MG63 (cell line): Measurements from ENCODE around the gene FURIN. TPM values are rescaled to one million over a fixed set of nuclear protein-coding genes. Genes with fewer than 3 reads are reported as not detected.
A peak's percentile ranks its signal among the peaks of the same experiment; 100 is the strongest.
"Not testable (repeated sequence)": the region's sequence is repeated elsewhere in the genome, so short reads cannot be mapped to it uniquely, and the experiment has no call there.

Source experiments
- DNase-seq: peaks from one replicate; pipeline ENCODE4 v3.0.0-alpha.2; 2020
- H3K27me3 ChIP-seq: fragments of 250-450 bp; sonication (Bioruptor Pico); 2 replicates; pipeline ENCODE4 v1.5.1; 2020; ENCODE audit warnings: mild to moderate bottlenecking, moderate library complexity
- H3K36me3 ChIP-seq: fragments of 250-450 bp; sonication (Bioruptor Pico); 2 replicates; pipeline ENCODE4 v1.5.1; 2020; ENCODE audit warnings: mild to moderate bottlenecking, moderate library complexity
- H3K4me3 ChIP-seq: fragments of 250-450 bp; sonication (Bioruptor Pico); 2 replicates; pipeline ENCODE4 v1.5.1; 2020; ENCODE audit warnings: mild to moderate bottlenecking, moderate library complexity
- H3K9me3 ChIP-seq: fragments of 250-450 bp; sonication (Bioruptor Pico); 2 replicates; pipeline ENCODE4 v1.5.1; 2020; ENCODE audit warnings: mild to moderate bottlenecking, moderate library complexity
- total RNA-seq: library from RNA; depleted of rRNA; stranded (reverse); fragments of >200 nt; shearing (Covaris generic); gene quantifications from 2 replicates; pipeline ENCODE4 v1.2.3, GENCODE V29; 2014; ENCODE audit warnings: low replicate concordance

FURIN gene
- total RNA-seq, 1 experiment from 2014 or later, result 19.3 TPM

DNA sequence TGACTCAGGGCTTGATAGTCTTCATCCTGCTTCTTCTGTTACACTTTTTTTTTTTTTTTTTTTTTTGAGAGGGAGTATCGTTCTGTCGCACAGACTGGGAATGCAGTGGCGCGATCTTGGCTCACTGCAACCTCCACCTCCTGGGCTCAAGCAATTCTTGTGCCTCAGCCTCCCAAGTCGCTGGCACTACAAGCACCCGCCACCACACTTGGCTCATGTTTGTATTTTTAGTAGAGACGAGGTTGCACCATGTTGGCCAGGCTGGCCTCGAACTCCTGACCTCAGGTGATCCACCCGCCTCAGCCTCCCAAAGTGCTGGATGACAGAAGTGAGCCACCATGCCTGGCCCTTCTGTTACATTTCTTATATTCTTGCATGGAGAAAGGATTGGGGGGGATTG is 6.6 kb downstream of the FURIN start:
- peaks cover 15% of the 10 kb centered on the region for H3K36me3 ChIP-seq
- H3K27me3 ChIP-seq, DNase-seq, H3K9me3 ChIP-seq, H3K4me3 ChIP-seq: not testable (repeated sequence)

DNA sequence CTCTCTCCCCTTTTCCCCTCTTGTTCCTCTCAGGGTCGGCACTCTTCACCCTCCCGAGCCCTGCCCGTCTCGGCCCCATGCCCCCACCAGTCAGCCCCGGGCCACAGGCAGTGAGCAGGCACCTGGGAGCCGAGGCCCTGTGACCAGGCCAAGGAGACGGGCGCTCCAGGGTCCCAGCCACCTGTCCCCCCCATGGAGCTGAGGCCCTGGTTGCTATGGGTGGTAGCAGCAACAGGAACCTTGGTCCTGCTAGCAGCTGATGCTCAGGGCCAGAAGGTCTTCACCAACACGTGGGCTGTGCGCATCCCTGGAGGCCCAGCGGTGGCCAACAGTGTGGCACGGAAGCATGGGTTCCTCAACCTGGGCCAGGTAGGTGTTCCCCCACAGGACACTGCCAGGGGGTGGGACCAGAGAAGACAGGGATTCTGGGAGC is 7.2 kb downstream of the FURIN start:
- Histone ChIP-seq H3K4me3 (no peak overlapping the region), H3K36me3 (peaks cover 17% of the 10 kb centered on the region), H3K27me3 (no peaks in the 10 kb centered on the region), H3K9me3 (no peaks in the 10 kb centered on the region)
- no peak for DNase-seq

DNA sequence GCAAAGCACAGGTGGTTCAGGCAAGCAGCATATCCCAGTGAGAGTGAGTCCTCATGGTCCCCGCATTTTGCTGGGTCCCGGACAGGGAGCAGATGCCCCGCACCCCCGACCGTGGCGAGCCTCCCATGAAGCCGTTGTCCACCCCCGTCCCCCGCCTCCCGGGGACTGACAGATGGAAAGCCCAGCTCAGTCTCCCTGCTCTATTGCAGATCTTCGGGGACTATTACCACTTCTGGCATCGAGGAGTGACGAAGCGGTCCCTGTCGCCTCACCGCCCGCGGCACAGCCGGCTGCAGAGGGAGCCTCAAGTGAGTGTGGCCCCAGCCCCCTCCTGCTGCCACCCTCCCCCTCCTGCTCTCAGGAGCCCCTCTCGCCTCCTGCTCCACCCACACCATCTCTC is 7.7 kb downstream of the FURIN start:
- H3K36me3 ChIP-seq, result peaks cover 17% of the 10 kb centered on the region
- no peaks in the 10 kb centered on the region for H3K9me3 ChIP-seq
- no peak for DNase-seq
- H3K4me3 ChIP-seq, result no peak overlapping the region
- H3K27me3 ChIP-seq, result no peaks in the 10 kb centered on the region

DNA sequence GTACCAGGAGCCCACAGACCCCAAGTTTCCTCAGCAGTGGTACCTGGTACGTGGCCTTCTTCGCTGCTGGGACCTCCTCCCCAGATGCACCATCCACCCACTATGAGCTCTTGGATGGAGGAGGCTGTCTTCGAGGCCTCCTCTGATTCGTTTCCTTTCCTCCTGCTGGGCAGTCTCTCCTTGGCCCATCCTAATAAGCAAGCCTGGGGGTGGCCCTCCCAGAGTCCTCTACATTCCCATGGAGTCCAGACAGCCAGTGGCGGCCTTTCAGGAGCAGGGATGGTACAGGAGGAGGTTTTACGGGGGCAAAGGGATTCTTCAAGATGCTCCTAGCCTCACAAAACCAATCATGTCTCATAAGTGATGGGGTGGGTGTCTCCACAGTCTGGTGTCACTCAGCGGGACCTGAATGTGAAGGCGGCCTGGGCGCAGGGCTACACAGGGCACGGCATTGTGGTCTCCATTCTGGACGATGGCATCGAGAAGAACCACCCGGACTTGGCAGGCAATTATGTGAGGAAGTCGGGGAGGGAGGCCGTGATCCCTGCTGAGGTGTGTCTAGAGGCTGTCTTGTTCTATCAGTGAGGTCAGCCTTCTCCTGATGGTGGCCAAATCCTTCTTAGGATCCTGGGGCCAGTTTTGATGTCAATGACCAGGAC is 8.3 kb downstream of the FURIN start:
- Histone ChIP-seq H3K27me3 (no peaks in the 10 kb centered on the region), H3K36me3 (peaks cover 17% of the 10 kb centered on the region), H3K9me3 (no peaks in the 10 kb centered on the region), H3K4me3 (no peak overlapping the region)
- DNase-seq, result no peak

DNA sequence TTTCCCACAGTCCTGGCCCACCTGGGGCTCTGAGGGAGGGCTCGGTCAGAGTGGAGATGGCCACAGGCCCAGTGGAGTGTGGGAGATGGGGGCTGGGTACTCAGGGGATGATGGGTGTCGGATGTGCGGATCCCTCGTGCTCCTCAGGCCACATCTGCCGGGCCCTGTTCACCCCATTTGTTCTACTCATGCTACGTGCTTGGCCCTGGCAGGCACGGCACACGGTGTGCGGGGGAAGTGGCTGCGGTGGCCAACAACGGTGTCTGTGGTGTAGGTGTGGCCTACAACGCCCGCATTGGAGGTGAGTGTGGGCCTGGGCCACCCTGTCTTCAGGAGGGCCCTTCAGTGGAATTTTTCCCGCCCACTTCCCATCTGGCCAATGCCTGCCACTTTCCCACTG is 8.9 kb downstream of the FURIN start:
- DNase-seq, result no peak
- Histone ChIP-seq H3K36me3 (peaks cover 17% of the 10 kb centered on the region), H3K4me3 (no peak overlapping the region)

DNA sequence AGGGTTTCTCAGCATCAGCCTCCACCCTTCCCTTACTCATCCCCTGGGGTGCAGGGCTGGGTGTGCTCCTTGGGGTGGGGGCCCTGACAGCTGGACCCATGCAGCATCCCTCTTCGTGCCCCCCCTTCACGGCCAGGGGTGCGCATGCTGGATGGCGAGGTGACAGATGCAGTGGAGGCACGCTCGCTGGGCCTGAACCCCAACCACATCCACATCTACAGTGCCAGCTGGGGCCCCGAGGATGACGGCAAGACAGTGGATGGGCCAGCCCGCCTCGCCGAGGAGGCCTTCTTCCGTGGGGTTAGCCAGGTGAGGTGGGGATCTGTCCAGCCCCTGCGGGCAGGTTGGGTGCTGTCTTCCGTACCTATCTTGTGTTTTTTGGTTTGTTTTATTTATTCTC is 9.6 kb downstream of the FURIN start:
- Histone ChIP-seq H3K4me3 (no peak overlapping the region), H3K27me3 (no peaks in the 10 kb centered on the region), H3K9me3 (no peaks in the 10 kb centered on the region), H3K36me3 (peaks cover 14% of the 10 kb centered on the region)
- DNase-seq, result no peak

More for the DNA sequence above, 8.9 kb downstream of the FURIN start:
- no peaks in the 10 kb centered on the region for H3K27me3 ChIP-seq
- H3K9me3 ChIP-seq, result no peaks in the 10 kb centered on the region

DNA sequence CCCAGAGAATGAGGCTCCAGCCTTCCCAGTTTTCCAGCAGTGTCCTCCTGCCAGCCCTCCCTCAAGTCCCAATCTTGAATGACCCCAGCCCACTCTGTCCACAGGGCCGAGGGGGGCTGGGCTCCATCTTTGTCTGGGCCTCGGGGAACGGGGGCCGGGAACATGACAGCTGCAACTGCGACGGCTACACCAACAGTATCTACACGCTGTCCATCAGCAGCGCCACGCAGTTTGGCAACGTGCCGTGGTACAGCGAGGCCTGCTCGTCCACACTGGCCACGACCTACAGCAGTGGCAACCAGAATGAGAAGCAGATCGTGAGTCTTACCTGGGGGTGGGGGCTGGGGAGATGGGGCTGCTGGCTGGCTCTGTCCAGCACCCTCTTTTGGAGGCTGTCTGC is 10.3 kb downstream of the FURIN start:
- no peaks in the 10 kb centered on the region for H3K9me3 ChIP-seq
- no peak overlapping the region for H3K4me3 ChIP-seq
- DNase-seq, result no peak
- peaks cover 12% of the 10 kb centered on the region for H3K36me3 ChIP-seq
- H3K27me3 ChIP-seq, result no peaks in the 10 kb centered on the region

DNA sequence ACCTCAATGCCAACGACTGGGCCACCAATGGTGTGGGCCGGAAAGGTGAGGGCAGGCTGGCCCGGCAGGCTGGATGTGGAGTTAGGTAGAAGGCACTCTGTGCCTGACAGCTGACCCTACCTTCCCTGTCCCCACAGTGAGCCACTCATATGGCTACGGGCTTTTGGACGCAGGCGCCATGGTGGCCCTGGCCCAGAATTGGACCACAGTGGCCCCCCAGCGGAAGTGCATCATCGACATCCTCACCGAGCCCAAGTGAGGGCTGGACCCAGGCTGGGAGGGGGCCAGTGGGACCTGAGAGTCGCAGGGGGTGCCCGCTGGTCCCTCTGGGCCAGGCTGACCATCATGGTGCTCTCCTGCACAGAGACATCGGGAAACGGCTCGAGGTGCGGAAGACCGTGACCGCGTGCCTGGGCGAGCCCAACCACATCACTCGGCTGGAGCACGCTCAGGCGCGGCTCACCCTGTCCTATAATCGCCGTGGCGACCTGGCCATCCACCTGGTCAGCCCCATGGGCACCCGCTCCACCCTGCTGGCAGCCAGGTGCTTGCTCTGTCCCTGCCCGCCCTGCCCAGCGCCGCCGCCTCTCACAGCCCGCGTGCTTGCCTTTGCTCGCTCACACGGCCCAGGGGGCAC is 11.5 kb downstream of the FURIN start:
- H3K27me3 ChIP-seq, result no peaks in the 10 kb centered on the region
- DNase-seq, result no peak
- peaks cover 12% of the 10 kb centered on the region for H3K36me3 ChIP-seq
- H3K4me3 ChIP-seq, result no peak overlapping the region
- H3K9me3 ChIP-seq, result no peaks in the 10 kb centered on the region

DNA sequence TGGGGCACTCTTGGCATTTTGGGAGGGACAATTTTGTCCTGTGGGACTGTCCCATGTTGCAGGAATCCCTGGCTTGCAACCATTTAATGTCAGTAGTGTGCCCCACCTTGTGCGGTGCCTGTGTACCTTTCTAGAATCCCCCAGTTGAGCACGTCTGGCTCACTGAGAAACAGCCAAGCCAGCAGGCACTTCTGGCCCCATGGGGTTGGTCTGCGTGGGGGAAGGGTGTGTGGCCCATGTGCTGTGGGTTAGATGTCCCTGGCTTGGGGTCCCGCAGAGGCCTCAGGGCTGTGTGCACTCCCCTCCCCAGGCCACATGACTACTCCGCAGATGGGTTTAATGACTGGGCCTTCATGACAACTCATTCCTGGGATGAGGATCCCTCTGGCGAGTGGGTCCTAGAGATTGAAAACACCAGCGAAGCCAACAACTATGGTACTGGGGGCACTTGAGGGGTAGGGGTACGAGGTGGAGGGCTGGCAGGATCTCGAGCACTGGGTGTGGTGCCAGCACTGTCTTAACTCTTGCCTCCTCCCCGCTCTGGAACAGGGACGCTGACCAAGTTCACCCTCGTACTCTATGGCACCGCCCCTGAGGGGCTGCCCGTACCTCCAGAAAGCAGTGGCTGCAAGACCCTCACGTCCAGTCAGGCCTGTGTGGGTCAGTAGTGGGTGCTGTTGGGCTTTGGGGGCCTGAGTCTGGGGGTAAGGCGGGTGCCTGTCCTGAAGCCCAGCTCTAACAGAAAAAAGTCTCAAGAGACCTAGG is 12.2 kb downstream of the FURIN start:
- Histone ChIP-seq H3K4me3 (no peak overlapping the region), H3K9me3 (no peaks in the 10 kb centered on the region), H3K36me3 (peaks cover 12% of the 10 kb centered on the region), H3K27me3 (no peaks in the 10 kb centered on the region)
- no peak for DNase-seq

DNA sequence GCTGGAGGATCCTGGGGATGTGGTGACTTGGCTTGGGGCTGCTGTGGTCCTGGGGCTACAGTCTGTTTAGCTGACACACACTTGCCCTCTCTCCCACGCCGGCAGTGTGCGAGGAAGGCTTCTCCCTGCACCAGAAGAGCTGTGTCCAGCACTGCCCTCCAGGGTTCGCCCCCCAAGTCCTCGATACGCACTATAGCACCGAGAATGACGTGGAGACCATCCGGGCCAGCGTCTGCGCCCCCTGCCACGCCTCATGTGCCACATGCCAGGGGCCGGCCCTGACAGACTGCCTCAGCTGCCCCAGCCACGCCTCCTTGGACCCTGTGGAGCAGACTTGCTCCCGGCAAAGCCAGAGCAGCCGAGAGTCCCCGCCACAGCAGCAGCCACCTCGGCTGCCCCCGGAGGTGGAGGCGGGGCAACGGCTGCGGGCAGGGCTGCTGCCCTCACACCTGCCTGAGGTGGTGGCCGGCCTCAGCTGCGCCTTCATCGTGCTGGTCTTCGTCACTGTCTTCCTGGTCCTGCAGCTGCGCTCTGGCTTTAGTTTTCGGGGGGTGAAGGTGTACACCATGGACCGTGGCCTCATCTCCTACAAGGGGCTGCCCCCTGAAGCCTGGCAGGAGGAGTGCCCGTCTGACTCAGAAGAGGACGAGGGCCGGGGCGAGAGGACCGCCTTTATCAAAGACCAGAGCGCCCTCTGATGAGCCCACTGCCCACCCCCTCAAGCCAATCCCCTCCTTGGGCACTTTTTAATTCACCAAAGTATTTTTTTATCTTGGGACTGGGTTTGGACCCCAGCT is 13.0 kb downstream of the FURIN start:
- Histone ChIP-seq H3K27me3 (no peaks in the 10 kb centered on the region), H3K36me3 (peaks cover 12% of the 10 kb centered on the region), H3K4me3 (no peak overlapping the region)

DNA sequence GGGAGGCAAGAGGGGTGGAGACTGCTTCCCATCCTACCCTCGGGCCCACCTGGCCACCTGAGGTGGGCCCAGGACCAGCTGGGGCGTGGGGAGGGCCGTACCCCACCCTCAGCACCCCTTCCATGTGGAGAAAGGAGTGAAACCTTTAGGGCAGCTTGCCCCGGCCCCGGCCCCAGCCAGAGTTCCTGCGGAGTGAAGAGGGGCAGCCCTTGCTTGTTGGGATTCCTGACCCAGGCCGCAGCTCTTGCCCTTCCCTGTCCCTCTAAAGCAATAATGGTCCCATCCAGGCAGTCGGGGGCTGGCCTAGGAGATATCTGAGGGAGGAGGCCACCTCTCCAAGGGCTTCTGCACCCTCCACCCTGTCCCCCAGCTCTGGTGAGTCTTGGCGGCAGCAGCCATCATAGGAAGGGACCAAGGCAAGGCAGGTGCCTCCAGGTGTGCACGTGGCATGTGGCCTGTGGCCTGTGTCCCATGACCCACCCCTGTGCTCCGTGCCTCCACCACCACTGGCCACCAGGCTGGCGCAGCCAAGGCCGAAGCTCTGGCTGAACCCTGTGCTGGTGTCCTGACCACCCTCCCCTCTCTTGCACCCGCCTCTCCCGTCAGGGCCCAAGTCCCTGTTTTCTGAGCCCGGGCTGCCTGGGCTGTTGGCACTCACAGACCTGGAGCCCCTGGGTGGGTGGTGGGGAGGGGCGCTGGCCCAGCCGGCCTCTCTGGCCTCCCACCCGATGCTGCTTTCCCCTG is 13.8 kb downstream of the FURIN start:
- Histone ChIP-seq H3K27me3 (no peaks in the 10 kb centered on the region), H3K36me3 (peaks cover 6% of the 10 kb centered on the region), H3K4me3 (no peak overlapping the region), H3K9me3 (no peaks in the 10 kb centered on the region)
- no peak for DNase-seq

More for the DNA sequence above, 13.0 kb downstream of the FURIN start:
- DNase-seq, result no peak
- H3K9me3 ChIP-seq, result no peaks in the 10 kb centered on the region

DNA sequence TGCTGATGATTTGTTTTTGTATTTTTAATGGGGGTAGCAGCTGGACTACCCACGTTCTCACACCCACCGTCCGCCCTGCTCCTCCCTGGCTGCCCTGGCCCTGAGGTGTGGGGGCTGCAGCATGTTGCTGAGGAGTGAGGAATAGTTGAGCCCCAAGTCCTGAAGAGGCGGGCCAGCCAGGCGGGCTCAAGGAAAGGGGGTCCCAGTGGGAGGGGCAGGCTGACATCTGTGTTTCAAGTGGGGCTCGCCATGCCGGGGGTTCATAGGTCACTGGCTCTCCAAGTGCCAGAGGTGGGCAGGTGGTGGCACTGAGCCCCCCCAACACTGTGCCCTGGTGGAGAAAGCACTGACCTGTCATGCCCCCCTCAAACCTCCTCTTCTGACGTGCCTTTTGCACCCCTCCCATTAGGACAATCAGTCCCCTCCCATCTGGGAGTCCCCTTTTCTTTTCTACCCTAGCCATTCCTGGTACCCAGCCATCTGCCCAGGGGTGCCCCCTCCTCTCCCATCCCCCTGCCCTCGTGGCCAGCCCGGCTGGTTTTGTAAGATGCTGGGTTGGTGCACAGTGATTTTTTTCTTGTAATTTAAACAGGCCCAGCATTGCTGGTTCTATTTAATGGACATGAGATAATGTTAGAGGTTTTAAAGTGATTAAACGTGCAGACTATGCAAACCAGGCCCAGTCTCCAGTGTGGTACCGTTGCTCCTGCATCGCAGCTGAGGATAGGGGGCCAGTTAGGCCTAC is 14.6 kb downstream of the FURIN start:
- Histone ChIP-seq H3K9me3 (no peaks in the 10 kb centered on the region), H3K36me3 (peaks cover 3% of the 10 kb centered on the region), H3K4me3 (no peak overlapping the region), H3K27me3 (no peaks in the 10 kb centered on the region)
- no peak for DNase-seq

DNA sequence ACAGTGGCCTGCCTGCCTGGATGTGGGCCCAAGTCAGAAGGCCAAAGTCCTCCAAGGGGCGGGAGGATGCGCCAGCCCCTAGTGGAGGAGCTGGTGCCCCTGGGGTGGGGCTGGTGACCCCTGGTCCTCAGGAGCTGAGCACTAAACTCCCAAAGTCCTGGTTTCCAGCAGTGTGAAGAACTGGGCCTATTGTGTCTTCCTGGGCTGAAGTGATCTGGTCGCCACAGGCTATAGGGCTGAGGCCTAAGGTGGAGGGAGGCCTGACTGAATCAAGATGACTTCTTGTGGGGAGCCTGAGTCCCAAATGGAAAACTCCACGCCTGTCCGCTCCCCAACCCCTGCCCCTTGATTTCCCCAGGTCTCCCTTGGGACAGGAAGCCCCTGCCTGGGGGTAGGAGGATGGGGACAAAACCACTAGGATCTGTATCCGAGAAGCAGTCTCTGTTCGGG is 15.2 kb downstream of the FURIN start:
- DNase-seq, result no peak
- Histone ChIP-seq H3K4me3 (peak overlapping the region; percentile 37), H3K27me3 (no peaks in the 10 kb centered on the region), H3K9me3 (no peaks in the 10 kb centered on the region), H3K36me3 (peaks cover 3% of the 10 kb centered on the region)

DNA sequence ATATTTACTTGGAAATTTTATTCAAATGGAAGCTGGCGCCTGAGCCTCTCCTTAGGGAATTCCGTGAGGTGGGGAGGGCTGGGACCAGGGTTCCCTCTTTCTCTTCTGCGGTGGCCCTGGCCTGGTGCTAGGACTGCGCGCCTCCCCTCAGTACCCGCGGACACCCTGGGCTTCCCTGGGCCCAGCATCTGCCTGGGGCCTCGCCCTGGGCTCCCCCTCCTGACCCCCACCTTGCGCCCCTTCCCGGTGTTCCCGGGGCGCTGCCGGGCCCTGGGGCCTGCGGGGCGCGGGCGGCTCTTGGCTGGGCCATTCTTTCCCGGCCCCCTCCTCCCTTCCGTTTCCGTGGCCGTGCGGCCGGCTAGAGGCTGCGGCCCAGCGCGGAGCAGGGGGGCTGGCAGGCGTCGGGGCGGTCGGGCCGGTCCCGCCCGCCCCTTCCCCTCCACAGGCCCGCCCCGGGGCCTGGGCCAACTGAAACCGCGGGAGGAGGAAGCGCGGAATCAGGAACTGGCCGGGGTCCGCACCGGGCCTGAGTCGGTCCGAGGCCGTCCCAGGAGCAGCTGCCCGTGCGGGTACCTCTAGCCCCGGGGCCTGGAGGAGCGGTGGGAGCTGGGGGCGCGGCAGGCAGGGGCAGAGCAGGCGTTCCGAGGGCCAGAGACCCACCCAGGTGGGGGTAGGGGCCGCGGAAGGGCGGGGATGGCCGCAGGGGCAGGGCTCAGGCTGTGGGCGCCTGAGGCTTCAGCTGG is 15.8 kb downstream of the FURIN start, which contains the start of gene FES:
Gene FES, plus strand, starts transcription at position 529 of the 743 bp plus-strand sequence. CDS start 542 bp downstream, outside the sequence.
- Histone ChIP-seq H3K27me3 (no peaks in the 10 kb centered on the region), H3K36me3 (peaks cover 3% of the 10 kb centered on the region; the same call in 1 of the 2 replicates)
- peak; percentile 69 for DNase-seq

More for the DNA sequence above, 15.8 kb downstream of the FURIN start, which contains the start of gene FES:
- Histone ChIP-seq H3K9me3 (no peaks in the 10 kb centered on the region), H3K4me3 (peak within 1 kb of the TSS; percentile 37)
